Measurements from ENCODE around the gene OTUD1.
"Not testable (repeated sequence)": the region's sequence is repeated elsewhere in the genome, so short reads cannot be mapped to it uniquely, and the experiment has no call there.

Gene OTUD1, protein sequence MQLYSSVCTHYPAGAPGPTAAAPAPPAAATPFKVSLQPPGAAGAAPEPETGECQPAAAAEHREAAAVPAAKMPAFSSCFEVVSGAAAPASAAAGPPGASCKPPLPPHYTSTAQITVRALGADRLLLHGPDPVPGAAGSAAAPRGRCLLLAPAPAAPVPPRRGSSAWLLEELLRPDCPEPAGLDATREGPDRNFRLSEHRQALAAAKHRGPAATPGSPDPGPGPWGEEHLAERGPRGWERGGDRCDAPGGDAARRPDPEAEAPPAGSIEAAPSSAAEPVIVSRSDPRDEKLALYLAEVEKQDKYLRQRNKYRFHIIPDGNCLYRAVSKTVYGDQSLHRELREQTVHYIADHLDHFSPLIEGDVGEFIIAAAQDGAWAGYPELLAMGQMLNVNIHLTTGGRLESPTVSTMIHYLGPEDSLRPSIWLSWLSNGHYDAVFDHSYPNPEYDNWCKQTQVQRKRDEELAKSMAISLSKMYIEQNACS

GRCh38 chr10:23438547-23439451 is at the start of gene OTUD1:
Gene OTUD1 (plus strand): TSS chr10:23439075. CDS start chr10:23439458, 383 bp downstream.
- peak; percentile 93 for DNase-seq

GRCh38 chr10:23390408-23390807 is 48.5 kb upstream of the OTUD1 start:
- DNase-seq, result not testable (repeated sequence)

- no peak for DNase-seq
These were observed 48.1 kb upstream of the OTUD1 start for GRCh38 chr10:23390809-23391208.

- DNase-seq, result no peak
These were observed 47.1 kb upstream of the OTUD1 start for GRCh38 chr10:23391821-23392220.

- no peak for DNase-seq
These were observed 43.9 kb upstream of the OTUD1 start for GRCh38 chr10:23395017-23395416.

DNA sequence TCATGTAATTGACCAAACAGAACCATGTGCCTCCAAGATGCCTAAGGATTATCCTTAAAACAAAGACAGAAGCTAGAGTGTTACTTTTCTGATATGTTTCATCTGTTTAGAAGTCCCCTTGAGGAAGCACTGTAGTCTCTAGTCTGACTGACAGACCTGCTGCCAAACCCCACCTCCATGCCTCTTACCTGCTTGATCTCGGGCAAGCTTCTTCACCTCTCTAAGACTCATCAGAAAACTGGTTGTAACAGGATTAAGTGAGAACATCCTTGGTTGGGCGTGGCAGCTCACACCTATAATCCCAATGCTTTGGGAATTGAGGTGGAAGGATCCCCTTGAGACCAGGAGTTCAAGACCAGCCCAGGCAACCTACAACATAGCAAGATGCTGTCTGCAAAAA is 42.2 kb upstream of the OTUD1 start:
- no peak for DNase-seq

DNA sequence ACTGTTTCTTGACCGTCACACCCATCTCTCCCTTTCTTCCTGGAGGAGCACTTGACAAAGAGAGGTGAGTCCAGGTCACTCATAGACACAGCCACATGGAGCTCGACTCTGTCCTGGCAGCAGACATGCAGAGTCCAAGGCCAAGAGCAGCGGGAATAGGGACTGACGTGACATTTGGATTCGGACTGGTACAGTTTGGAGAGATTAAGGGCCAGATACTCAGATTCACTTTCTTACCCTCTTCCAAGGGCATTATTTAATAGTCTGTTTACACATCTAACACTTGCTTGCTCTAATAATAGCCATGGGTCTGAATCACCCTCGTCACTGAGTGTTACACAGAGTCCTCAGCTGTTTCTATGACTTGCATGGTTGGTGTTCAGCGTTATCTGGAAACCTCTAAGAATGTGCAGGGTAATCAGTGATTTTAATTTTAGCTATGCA is 39.2 kb upstream of the OTUD1 start:
- no peak for DNase-seq

DNA sequence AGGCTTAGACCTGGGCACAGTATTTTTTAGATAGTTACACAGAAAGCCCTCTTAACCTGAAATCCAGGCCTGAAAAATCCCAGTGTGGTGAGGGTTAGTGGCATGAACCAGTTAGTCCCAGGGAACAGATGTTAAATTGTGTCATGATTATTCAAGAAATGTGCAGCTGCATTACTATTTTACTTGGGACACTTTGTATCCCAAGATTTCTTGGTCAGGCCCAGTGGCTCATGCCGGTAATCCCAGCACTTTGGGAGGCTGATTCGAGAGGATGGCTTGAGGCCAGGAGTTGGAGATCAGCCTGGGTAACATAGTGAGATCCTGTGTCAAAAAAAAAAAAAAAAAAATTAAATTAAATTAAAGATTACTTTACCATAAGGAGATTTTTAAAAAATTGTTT is 36.0 kb upstream of the OTUD1 start:
- DNase-seq, result no peak

- no peak for DNase-seq
These were observed 35.6 kb upstream of the OTUD1 start for GRCh38 chr10:23403278-23403677.

- no peak for DNase-seq
These were observed 35.2 kb upstream of the OTUD1 start for GRCh38 chr10:23403719-23404118.

DNA sequence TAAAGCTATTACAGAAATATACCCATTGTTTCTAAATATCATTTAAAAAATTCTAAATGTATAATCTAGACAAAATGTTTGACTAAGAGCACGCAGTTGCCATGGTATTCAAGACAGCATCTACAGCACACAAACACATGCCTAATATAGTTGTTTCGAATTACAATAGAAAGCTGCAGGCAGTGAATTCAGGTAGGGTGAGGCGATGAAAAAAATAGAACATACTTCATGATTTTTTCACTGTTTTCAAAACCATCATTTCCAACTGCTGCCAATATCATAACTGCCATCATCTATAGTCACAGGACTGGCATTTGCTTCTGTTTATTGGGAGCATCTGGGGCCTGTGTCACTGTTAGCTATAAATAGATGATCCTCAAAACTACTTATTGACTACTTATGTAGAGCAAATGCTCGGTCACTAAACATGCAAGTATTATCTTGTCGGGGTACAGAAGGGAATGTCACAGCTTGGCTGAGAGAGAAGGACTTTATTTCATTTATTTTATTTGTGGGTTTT is 34.4 kb upstream of the OTUD1 start:
- DNase-seq, result no peak

- DNase-seq, result no peak
These were observed 33.3 kb upstream of the OTUD1 start for GRCh38 chr10:23405540-23405939.

GRCh38 chr10:23406409-23406808 is 32.5 kb upstream of the OTUD1 start:
- no peak for DNase-seq

DNA sequence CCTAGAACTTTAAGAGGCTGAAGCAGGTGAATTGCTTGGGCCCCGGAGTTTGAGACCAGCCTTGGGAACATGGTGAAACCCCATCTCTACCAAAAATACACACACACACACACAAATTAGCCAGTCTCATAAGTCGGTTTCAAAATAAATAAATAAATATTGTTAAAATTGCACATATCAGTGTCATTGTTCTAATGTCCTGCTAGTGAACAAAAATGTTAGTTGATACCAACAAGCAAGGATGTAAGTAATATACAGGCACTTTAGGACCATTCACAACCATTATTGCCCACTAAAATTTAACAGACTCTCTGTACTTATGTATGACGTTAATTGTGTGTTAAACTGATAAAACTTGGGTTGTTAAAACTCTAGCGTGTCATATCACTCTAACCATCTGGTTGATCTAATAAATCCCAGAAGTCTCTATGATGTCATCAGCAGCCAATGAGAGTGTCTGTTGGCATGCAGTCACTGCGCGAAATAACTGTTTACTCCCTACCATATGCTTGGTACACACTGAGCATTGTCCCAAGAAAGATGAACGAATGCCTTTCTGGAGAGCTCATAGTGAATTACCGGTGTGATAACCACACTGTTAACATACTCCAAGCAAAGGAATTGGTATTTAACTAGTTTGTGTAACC is 30.4 kb upstream of the OTUD1 start:
- DNase-seq, result no peak

DNA sequence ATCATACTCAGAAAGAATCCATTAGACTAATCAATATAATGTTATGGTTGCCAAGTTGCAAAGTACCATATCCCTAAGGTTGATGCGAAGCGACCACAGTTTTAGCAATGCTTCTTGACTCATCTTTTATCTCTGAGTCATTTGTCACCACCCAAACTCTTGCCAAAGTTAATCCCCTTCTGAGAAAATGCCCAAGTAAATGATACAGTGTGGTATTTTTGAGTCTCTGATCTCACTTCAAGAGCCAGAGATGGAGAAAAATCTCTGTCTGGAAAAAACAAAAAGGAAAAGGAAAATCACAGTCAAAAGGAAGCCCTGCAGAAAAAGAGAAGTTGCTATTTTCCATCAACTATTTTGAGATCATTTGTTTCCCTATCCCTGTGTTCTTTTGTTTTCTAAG is 26.7 kb upstream of the OTUD1 start:
- no peak for DNase-seq

DNA sequence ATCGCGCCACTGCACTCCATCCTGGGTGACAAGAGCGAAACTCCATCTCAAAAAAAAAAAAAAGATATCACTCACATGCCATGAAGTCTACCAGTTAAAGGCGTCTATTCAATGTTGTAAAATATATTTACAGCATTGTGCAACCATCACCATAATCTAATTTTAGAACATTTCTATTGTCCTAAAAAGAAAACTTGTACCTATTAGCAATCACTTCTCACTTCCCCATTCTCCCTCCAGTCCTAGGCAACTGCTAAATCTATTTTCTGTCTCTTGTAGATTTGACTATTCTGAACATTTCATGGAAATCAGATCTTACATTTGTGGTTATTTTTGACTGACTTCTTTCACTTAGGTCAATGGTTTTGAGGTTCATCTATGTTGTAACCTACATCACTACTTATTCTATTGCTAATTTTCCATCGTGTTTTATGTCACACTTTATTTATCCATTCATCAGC is 25.2 kb upstream of the OTUD1 start:
- DNase-seq, result no peak

- DNase-seq, result no peak
These were observed 24.2 kb upstream of the OTUD1 start for GRCh38 chr10:23414658-23415057.

GRCh38 chr10:23417254-23417653 is 21.6 kb upstream of the OTUD1 start:
- DNase-seq, result no peak

DNA sequence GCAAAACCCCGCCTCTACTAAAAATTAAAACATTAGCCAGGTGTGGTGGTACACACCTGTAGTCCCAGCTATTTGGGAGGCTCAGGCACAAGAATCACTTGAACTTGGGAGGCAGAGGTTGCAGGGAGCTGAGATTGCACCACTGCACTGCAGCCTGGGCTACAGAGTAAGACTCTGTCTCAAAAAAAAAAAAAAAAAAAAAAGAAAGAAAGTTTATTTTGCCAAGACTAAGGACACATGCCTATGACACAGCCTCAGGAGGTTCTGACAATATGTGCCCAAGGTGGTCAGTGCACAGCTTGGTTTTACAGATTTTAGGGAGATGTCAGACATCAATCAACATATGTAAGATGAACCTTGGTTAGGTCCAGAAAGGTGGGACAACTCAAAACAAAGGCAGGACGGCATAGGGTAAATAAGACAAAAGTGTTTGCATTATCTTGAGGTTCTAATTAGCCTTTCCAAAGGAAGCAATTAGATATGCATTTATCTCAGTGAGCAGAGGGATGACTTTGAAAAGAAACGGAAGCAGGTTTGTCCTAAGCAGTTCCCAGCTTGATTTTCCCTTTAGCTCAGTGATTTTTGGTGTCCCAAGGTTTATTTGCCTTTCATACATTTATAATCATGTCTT is 20.7 kb upstream of the OTUD1 start:
- DNase-seq, result no peak

- no peak for DNase-seq
These were observed 19.7 kb upstream of the OTUD1 start for GRCh38 chr10:23419201-23419600.

DNA sequence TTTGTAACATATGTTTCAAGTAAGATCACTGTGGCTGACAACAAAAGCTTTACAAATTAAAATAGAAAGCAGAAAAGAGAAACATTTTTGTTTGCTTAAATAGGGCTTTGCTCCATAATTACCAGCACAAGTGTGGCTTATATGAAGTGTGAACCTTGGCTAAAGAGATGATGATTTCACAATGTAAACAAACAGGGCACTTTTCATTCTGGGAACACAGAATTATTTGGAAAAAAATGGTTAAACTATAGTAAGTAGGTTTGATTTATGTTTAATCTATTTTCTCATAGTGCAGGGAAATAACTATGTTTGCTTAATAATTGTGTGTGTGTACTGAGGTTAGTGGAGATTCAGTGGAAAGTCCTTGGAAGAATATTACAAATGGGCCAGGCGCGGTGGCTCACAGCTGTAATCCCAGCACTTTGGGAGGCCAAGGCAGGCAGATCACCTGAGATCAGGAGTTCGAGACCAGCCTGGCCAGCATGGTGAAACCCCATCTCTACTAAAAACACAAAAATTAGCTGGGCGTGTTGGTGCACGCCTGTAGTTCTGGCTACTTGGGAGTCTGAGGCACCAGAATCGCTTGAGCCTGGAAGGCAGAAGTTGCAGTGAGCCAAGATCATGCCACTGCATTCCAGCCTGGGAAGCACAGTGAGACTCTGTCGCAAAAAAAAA is 19.1 kb upstream of the OTUD1 start:
- no peak for DNase-seq

- no peak for DNase-seq
These were observed 17.5 kb upstream of the OTUD1 start for GRCh38 chr10:23421397-23421796.
